Skeletal muscle satellite cell (primary cell): ENCODE measurements around the gene DCTPP1. TPM values are rescaled to one million over a fixed set of nuclear protein-coding genes. Genes with fewer than 3 reads are reported as not detected.

Experiments used
- H3K27me3 ChIP-seq: 2 replicates; pipeline ENCODE4 v1.7.0; 2013; ENCODE audit warnings: low read length; ENCODE audit not compliant: control insufficient read depth, insufficient read depth
- H3K36me3 ChIP-seq: 2 replicates; pipeline ENCODE4 v1.7.0; 2013; ENCODE audit warnings: mild to moderate bottlenecking, control low read depth, low read length; ENCODE audit not compliant: insufficient read depth
- H3K4me1 ChIP-seq: 2 replicates; pipeline ENCODE4 v1.7.0; 2013; ENCODE audit warnings: low read length; ENCODE audit not compliant: control insufficient read depth, insufficient read depth
- H3K4me2 ChIP-seq: 2 replicates; pipeline ENCODE4 v1.7.0; 2013; ENCODE audit warnings: mild to moderate bottlenecking, low read length
- H3K4me3 ChIP-seq: 2 replicates; pipeline ENCODE4 v1.7.0; 2013; ENCODE audit warnings: low read length
- H3K9ac ChIP-seq: 2 replicates; pipeline ENCODE4 v1.7.0; 2013; ENCODE audit warnings: mild to moderate bottlenecking, low read depth, low read length, moderate library complexity
- H3K9me3 ChIP-seq: replicated peaks from 2 replicates; pipeline ENCODE4 v1.7.0; 2013; ENCODE audit warnings: mild to moderate bottlenecking, control low read depth, low read length
- small RNA-seq: library from RNA; depleted of rRNA; stranded (forward); fragments of <200 nt; gene quantifications from one replicate; pipeline ENCODE3, GENCODE V24; 2012

Gene DCTPP1

DNA sequence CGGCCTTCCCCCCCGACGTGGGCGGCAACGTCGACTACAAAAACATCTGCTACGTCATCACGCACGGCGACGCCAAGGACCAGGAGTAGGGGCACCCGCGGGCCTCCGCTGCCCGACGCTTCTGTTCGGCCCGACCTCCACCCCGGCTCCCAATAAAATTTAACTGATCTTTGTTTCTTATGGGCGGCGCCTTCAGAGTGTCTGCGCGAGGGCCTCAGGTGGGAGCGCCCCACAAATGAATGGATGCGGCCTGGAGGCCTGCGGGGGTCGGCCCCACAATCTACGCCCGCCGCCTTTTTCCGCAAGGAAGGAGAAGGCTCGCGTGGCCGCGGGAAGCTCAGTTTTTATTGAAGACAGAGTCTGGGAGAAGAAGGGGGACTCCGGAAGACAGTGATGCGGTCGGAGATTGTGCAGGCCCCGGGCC is 52.0 kb downstream of the DCTPP1 start:
- peak overlapping the region; percentile 97 for H3K4me2 ChIP-seq
- no peaks in the 10 kb centered on the region for H3K27me3 ChIP-seq
- peak overlapping the region; percentile 92 for H3K4me3 ChIP-seq
- peaks cover 17% of the 10 kb centered on the region for H3K4me1 ChIP-seq
- peak overlapping the region; percentile 98 for H3K9ac ChIP-seq
- H3K9me3 ChIP-seq: no peaks in the 10 kb centered on the region
- no peaks in the 10 kb centered on the region for H3K36me3 ChIP-seq

DNA sequence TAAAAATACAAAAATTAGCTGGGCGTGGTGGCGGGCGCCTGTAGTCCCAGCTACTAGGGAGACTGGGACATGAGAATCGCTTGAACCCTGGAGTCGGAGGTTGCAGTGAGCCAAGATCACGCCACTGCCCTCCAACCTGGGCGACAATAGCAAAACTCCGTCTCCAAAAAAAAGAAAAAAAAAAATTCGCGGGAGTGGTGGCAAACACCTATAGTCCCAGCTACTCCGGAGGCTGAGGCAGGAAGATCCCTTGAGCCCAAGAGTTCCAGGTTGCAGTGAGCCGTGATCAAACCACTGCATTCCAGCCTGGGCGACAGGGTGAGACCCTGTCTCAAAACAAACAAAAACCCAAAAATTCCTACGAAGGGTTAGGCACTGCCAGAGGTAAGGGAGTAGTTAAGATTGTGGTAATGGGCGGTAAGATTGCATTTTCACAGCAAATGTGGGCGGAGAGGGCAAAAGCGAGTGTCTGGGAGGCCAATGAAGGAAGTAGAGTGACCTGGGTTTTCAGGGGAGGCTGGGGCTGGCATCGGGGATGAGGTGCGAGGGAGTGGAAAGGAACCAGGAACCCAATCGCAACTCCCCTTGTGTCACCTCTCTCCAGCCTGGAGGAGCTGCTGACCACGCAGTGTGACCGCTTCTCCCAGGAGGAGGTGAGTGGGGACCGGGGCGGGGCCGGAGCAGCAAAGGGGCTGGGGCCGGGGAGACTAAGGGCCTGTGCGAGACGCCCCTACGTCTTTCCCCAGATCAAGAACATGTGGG is 52.6 kb downstream of the DCTPP1 start:
- peaks cover 17% of the 10 kb centered on the region for H3K4me1 ChIP-seq
- peak overlapping the region; percentile 92 for H3K4me3 ChIP-seq
- H3K27me3 ChIP-seq: no peaks in the 10 kb centered on the region
- no peaks in the 10 kb centered on the region for H3K9me3 ChIP-seq
- no peaks in the 10 kb centered on the region for H3K36me3 ChIP-seq
- H3K4me2 ChIP-seq: peak overlapping the region; percentile 97
- H3K9ac ChIP-seq: peak overlapping the region; percentile 98

DNA sequence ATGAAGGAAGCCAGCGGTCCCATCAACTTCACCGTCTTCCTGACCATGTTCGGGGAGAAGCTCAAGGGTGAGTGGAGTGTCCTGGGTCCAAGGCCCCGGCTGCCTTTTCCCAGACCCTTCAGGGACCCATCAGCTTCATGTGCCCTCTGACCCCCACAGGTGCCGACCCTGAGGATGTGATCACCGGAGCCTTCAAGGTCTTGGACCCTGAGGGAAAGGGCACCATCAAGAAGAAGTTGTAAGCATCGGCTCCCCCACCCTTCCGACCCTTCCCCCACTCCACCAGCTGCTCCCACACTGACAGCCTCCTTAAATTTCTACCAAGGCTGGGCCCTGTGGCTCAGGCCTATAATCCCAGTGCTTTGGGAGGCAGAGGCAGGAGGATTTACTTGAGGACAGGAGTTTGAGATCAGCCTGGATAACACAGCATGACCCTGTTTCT is 53.3 kb downstream of the DCTPP1 start:
- Histone ChIP-seq H3K36me3 (no peaks in the 10 kb centered on the region), H3K9me3 (no peaks in the 10 kb centered on the region), H3K4me1 (peaks cover 22% of the 10 kb centered on the region), H3K4me2 (no peak overlapping the region), H3K27me3 (no peaks in the 10 kb centered on the region), H3K9ac (no peak overlapping the region), H3K4me3 (no peak overlapping the region)

DNA sequence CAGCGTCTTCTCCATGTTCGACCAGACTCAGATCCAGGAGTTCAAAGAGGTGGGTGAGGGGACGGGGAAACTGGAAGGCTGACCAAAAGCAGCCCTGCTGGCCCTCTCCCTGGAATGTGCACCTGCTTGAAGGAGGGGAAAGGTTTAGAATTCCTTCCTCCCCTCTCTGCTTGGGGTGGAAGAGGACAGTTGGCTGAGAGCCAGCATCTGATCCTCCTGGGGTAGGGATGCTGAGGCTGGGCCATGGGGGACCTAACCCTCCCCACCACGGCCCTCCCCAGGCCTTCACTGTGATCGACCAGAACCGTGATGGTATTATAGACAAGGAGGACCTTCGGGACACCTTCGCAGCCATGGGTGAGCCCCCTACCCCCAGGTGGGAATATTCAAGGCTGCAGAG is 54.0 kb downstream of the DCTPP1 start:
- Histone ChIP-seq H3K4me2 (no peak overlapping the region), H3K9me3 (no peaks in the 10 kb centered on the region), H3K36me3 (no peaks in the 10 kb centered on the region), H3K4me1 (peaks cover 27% of the 10 kb centered on the region), H3K27me3 (no peaks in the 10 kb centered on the region), H3K4me3 (no peak overlapping the region), H3K9ac (no peak overlapping the region)

DNA sequence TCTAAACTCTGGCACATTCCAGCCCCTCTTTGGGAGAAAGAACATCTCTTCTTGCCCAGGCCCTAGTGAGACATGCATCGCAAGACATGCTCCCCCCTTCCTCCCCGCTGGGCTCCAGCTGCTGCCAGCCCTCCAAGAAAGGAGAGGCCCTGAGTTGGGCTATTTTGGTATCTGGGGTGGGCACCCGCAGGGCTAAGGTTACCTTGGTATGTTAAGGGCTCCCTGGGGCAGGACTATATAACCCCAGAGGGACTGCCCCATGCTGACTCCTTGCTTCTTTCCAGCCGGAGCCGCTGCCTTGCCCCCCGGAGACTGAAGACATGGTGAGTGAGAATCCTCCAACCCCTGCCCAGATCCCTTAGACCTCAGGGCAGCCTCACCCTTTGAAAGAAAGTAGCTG is 55.3 kb downstream of the DCTPP1 start, which contains the start of gene MYL11:
Gene MYL11 (plus strand): TSS at position 265 of the 400 bp plus-strand sequence. CDS start 56 bp downstream, at position 321.
- H3K9me3 ChIP-seq: no peaks in the 10 kb centered on the region
- no peaks in the 10 kb centered on the region for H3K36me3 ChIP-seq
- no peak within 1 kb of the TSS for H3K4me2 ChIP-seq
- H3K4me1 ChIP-seq: peaks cover 27% of the 10 kb centered on the region
- H3K4me3 ChIP-seq: no peak within 1 kb of the TSS
- H3K9ac ChIP-seq: no peak within 1 kb of the TSS
- H3K27me3 ChIP-seq: no peaks in the 10 kb centered on the region

Small RNA genes within 50 kb of the gene (small RNA-seq; reads per million reads assigned to genes)
- not detected for gene RF00019
- gene RF00406: 8.9 reads per million, percentile 90 among the genes with 10 or more reads in this experiment
